Non-pigmented ciliary epithelial cell (primary cell): Measurements from ENCODE around the gene BOC.

ENCODE experiments used
- DNase-seq: peaks from one replicate; pipeline ENCODE4 v3.0.0-alpha.2; 2010; ENCODE audit warnings: low read depth

Gene BOC

DNA sequence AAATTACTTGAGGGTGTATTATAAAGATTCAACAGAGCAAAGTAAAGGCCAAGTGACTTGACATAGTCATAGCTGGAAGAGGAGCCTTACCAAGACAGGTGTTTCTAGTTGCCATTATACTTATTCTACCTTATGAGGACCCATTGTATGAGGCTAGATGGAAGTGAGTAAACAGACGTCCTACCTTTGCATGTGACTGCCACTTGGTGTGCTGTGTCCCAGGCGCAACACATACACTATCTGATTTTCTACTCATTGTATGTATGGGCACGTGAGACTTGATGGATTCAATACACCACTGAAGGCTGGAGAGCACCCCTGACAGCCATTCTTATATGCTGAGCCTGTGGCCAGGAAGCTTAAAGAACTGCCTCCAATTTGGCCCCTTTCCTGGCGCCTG lies 40.5 kb downstream of the BOC start:
- DNase-seq, result no peak

DNA sequence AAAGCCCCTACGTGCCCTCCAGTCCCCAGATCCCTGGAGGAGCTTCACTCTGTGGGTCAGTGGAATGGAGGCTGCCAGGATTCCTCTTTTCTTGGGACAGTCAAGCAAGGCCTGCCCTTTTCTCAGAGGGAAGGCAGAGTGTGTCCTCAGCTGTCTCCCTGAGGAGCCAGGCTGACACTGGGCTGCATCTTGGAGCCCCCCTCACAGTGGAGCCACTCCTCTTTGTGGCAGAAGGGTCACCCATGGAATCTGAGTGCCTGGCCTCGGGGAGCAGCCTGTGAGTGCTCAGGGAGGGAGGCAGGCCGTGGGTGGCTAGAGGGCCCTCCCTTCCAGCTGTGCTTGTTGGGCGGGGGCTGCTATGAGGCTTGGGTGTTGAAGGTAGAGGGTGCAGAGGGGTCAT lies 41.2 kb downstream of the BOC start:
- DNase-seq, result no peak

DNA sequence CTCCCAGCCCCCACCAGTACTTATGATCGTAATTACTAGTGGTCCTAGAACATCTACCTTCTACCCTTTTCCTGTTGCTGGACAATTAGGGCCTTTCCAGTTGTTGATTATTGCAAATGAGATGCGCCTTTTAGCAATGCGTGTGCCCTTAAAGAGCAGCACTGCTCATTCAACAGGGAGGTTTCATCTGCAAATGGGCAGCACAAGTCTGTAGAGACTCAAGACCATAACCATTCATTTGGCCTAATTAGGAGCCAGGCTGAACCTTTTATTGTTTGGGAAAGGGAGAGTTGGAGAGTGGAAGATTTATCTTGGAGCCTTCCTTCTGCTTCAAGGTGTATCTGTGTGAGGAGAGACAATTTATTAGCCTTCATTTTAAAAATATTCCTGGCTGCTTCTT lies 42.3 kb downstream of the BOC start:
- no peak for DNase-seq

GRCh38 chr3:113254171-113254947 lies 43.0 kb downstream of the BOC start:
- DNase-seq, result no peak

GRCh38 chr3:113255100-113255853 lies 43.9 kb downstream of the BOC start:
- DNase-seq, result no peak

GRCh38 chr3:113255854-113256615 lies 44.7 kb downstream of the BOC start:
- no peak for DNase-seq

DNA sequence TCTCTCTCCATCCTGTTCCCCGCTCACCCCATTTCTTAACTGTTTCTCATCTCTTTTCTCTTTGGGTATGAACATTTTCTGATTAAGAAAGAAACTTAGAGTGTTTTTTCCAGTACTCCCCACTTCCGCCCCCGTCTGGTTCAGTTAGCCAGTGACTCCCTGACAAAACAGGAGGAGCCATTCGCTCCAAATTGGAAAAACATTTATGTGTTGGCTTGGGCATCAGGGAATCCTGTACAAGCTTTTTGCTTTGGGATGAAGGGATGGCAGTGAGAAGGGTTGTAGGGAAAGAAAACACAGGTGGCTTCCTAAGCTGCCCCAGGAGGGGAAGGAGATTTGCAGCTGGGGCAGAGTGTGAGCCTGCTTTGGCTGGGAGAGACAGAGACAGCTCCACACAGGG lies 47.0 kb downstream of the BOC start:
- no peak for DNase-seq

DNA sequence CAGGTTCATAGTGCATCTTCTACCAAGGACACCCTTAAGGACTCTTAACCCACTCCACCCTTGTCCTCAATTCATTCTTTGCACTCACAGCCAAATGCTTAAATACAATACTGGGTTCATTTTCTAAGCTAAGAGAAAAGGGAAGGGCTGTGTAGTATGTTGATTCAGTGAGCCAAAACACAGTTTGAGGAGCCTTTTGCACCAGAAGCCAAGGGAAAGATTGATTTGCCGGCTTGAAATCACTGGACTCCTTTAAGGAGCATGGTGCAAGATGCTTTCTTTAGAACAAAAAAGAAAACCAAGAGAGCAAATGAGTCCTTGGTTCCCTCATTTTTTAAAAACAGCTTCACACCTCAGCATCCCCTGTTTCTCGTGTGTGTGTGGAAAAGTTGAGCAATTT lies 47.8 kb downstream of the BOC start:
- DNase-seq, result no peak

- DNase-seq, result no peak
Observed at GRCh38 chr3:113261063-113261625, 49.8 kb downstream of the BOC start.

DNA sequence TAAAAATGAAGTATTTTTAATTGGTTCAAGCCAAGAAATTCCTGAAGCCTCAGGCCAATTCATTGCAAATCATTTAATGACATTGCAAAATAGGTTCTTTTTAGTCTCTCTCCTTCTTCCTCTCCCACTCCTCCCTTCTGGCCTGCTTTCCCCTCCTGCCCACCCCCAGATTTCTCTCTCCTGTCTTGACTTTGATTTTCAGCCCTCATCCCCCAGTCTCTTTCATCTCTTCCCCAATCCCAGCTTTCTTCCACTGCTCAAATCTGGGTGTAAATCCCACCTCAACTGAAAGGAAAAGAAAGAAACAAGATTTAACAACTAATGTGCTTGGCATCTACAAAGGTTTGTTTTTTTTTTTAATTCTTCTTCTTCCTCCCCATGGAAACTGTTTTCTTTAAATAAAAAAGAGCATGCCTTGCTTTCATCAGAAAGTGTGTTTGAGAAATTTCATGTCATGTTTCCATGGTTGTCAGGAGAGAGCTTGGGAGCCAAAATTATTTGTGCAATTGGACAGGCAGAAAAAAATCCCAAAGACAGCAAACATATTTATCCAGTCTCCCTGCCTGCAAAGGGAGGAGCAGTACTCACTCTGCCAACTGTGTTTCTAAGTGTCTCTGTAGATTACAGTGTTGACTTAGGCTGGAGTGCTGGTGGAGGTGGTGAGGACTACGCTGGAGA lies 50.4 kb downstream of the BOC start:
- no peak for DNase-seq

DNA sequence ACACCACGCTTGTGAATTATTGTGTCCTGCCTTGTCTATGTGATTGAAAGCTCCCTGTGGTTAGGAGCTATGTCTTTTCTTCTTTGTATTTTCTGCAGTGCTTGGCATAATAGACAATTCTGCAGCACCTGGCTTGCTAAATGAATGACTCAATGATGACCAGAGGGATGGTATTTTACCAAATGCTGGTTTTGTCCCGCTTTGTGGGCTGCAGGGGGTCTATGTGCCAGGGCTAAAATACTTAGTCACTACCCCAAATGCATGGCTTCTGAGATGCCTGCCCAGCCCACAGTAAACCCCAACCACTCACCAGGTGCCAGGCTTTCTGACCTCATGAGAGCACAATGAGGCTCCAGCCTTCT lies 50.9 kb downstream of the BOC start:
- no peak for DNase-seq

DNA sequence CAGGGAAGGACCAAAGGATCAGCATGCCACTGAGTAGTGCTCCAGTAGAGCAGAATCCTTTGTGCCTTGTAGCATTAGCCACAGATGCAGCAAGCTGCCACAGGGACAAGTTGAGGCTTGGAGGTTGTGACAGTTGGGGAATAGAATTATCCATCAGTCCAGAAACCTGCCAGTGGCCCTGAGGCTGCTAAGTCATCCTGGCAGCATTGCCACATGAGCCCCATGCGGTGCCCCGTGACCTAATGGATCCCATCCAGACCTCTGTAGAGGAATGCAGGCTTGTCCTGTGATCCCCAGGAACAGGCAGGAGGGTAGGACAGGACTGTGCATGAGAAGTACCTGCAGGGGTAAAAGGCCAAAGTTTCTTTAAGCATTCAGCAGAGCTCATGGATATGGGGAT lies 51.7 kb downstream of the BOC start:
- DNase-seq, result no peak

DNA sequence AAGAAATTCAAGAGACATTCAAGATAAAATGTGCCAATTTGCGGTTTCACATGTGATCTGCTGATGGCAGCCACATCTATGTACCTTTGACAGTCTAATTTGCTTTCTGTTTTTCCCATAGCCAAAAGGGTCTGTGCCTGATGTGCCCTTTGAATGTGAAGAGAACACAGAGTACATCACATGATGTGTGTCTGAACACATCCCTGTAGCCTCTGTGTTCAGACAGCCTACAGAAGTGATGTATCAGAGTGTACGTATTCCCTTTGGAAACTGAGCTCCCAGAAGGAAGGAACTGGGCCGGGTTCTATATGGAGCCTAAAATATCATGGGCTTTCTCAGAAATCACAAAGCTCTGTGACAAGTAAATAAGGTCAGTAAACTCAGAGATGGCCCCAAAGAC lies 52.4 kb downstream of the BOC start:
- DNase-seq, result no peak

GRCh38 chr3:113264283-113265131 lies 53.1 kb downstream of the BOC start:
- DNase-seq, result no peak

GRCh38 chr3:113265231-113265630 lies 53.9 kb downstream of the BOC start:
- DNase-seq, result no peak

DNA sequence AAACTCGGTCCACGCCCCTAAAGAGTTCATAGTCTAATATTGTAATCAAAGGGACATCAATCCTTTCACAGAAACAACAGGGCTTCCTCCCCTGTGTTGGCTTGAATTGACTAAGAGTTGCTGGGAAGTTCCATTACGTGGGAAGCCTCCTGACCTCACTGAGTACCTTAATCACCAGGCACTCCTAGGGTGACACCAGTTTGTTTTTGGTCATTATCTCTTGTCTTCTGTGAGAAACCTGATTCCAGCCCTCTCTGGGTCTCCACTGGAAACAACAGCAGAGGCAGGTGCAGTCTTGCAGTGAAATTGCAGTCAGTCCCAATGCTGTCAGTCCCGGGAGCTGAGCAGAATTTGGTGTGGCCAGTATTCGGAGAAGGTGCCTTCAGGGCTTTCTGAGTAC lies 55.4 kb downstream of the BOC start:
- DNase-seq, result no peak

DNA sequence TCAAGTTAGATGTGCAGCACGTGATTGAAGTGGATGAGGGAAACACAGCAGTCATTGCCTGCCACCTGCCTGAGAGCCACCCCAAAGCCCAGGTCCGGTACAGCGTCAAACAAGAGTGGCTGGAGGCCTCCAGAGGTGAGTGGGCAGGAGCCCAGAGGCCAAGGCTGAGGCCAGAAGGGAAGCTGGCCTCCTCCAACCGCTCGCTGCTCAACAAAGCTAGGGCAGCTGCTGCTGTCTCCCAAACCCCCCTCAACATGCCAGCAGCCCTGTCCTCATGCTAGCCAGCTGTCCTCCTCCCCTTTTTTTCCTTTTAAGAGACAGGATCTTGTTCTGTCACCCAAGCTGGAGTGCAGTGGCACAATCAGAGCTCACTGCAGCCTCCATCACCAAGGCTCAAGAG lies 57.0 kb downstream of the BOC start:
- DNase-seq, result no peak

- no peak for DNase-seq
Observed at GRCh38 chr3:113268942-113269341, 57.6 kb downstream of the BOC start.

- no peak for DNase-seq
Observed at GRCh38 chr3:113269661-113270060, 58.3 kb downstream of the BOC start.

DNA sequence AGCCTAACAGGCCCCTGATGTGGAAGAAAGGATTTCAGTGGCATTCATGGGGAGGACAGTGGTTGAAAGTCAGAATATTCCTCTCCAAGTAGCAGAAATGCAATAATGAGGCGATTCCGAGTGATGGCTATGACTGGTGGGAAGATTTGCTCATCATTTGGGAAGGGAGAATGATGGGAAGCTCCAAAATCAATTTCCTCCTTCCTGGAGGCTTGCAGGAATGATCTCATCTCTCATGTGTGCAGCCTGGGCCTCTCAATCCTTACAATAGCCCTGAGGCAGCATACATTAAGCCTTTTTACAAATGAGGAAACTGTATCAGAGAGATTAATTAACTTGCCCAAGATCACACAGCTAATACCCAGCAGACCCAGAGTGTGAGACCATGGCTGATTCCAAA lies 58.7 kb downstream of the BOC start:
- DNase-seq, result no peak

- DNase-seq, result no peak
Observed at GRCh38 chr3:113270786-113271185, 59.4 kb downstream of the BOC start.
